Erythroblast (primary cell): ENCODE results near the gene CEP85L.

Experiments
- GATA1 ChIP-seq: IDR thresholded peaks from 2 replicates; pipeline ENCODE4 v1.6.1; 2011; ENCODE audit warnings: low read depth, mild to moderate bottlenecking, control low read depth, low read length, moderate library complexity
- POLR2A ChIP-seq: IDR thresholded peaks from 2 replicates; pipeline ENCODE4 v1.6.1; 2011; ENCODE audit warnings: mild to moderate bottlenecking, low read length

- TF ChIP-seq POLR2A, result no peak
- TF ChIP-seq GATA1, result no peak
These were observed 32.6 kb downstream of the CEP85L start for GRCh38 chr6:118618676-118619377.
